GM19468 (cell line): ENCODE results near the gene ITM2A.

Experiments used
- ATAC-seq: cut with Tn5 transposase; IDR thresholded peaks from one replicate; pipeline ENCODE4 v1.9.1; 2021; ENCODE audit warnings: mild to moderate bottlenecking, moderate library complexity, moderate number of reproducible peaks; ENCODE audit not compliant: unreplicated experiment; ENCODE audit errors: extremely low read depth

The ITM2A gene

GRCh38 chrX:79366873-79367749 lies at the start of gene ITM2A:
TSS of gene ITM2A (minus strand) at chrX:79367334. CDS start at chrX:79367215, 119 bp downstream.
- ATAC-seq: peak; percentile 35

- ATAC-seq: no peak
Observed at GRCh38 chrX:79415056-79415455, 47.9 kb upstream of the ITM2A start.

GRCh38 chrX:79413963-79414362 lies 46.8 kb upstream of the ITM2A start:
- no peak for ATAC-seq

GRCh38 chrX:79412972-79413371 lies 45.8 kb upstream of the ITM2A start:
- no peak for ATAC-seq

GRCh38 chrX:79412166-79412565 lies 45.0 kb upstream of the ITM2A start:
- no peak for ATAC-seq

- no peak for ATAC-seq
Observed at GRCh38 chrX:79409657-79410056, 42.5 kb upstream of the ITM2A start.

- ATAC-seq: no peak
Observed at GRCh38 chrX:79408623-79409322, 41.6 kb upstream of the ITM2A start.

- ATAC-seq: no peak
Observed at GRCh38 chrX:79400623-79401022, 33.5 kb upstream of the ITM2A start.

GRCh38 chrX:79375340-79375739 lies 8.2 kb upstream of the ITM2A start:
- no peak for ATAC-seq

GRCh38 chrX:79371640-79372039 lies 4.5 kb upstream of the ITM2A start:
- no peak for ATAC-seq

- ATAC-seq: no peak
Observed at GRCh38 chrX:79371101-79371500, 4.0 kb upstream of the ITM2A start.

GRCh38 chrX:79369871-79370270 lies 2.7 kb upstream of the ITM2A start:
- no peak for ATAC-seq

GRCh38 chrX:79368441-79368840 lies 1.3 kb upstream of the ITM2A start:
- no peak for ATAC-seq

- ATAC-seq: no peak
Observed at GRCh38 chrX:79367907-79368306, 773 bp upstream of the ITM2A start.

- no peak for ATAC-seq
Observed at GRCh38 chrX:79366556-79366872, 620 bp downstream of the ITM2A start.

- ATAC-seq: no peak
Observed at GRCh38 chrX:79365591-79365990, 1.5 kb downstream of the ITM2A start.

GRCh38 chrX:79364306-79364705 lies 2.8 kb downstream of the ITM2A start:
- no peak for ATAC-seq

- ATAC-seq: no peak
Observed at GRCh38 chrX:79361192-79361870, 5.8 kb downstream of the ITM2A start.

- no peak for ATAC-seq
Observed at GRCh38 chrX:79336869-79337815, 30.0 kb downstream of the ITM2A start.

GRCh38 chrX:79330022-79330421 lies 37.1 kb downstream of the ITM2A start:
- ATAC-seq: no peak
